ENCODE data around the gene PHLDB2.
A peak's percentile ranks its signal among the peaks of the same experiment; 100 is the strongest.

The PHLDB2 gene

DNA sequence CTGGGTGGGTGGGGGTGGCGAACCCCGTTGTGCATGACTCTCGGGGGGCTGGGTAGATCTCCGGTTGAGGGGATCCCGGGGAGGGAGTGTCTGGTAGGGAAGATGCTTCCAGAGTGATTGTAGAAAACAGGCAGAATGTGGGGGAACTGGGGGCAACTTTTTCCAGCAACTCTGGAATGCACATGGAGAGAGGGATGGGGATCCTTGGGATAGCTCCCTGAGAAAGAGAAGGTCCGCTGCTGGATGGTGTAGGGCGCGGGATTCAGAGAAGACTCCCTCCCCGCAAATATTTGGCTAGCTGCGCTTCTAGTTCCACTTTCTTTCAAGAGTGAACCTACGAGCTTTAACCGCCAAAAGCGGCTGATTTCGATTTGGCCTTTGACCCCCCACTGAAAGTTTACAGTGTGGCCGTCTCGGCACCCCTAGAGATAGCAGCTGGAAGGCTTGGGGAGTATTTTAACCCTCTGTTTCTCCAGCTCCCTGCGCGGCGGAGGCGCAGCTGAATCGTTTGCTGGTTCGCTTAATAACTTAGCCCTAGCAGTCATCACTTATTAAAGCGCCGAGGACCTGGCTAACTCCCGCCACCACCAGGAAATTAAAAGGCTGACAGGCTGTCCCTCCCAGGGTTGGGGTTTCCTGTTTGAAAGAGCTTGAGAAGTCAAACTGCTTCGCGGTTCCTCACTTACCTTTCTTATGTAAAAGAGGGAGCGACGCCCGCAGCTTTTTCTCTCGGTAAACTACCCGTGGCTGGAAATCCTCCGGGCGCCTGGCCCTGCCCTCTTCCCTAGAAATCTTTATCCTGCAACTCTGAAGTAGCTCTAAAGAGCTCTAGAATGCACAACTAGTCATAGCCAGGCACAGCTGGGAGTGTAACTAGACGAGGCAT, 1.2 kb downstream of the PHLDB2 start:
- TF ChIP-seq CTCF (IDR thresholded peaks at IDR 0.05; ENCODE audit: insufficient read depth, low read length, missing control alignments), result peak; percentile 56
- POLR2A ChIA-PET, result interaction anchor here (0.6 to 1.8 kb wide), 20 partner anchors 9 to 266 kb away, joined by 3 to 14 read pairs (median 4); partner anchors contain the start of gene ABHD10
- CTCF ChIA-PET, result interaction anchor here (0.7 to 16.8 kb wide), 40 partner anchors 8 to 283 kb away, joined by 3 to 408 read pairs (median 4); partner anchors contain the start of gene ABHD10
- no peak for DNase-seq (ENCODE audit: low read depth, low spot score)
- H3K4me3 ChIP-seq (ENCODE audit: low read depth, low read length), result peak overlapping the region; percentile 81

GRCh38 chr3:111861391-111861790, 2.3 kb downstream of the PHLDB2 start:
- ChIA-PET CTCF (interaction anchor here (1.0 to 16.8 kb wide), 14 partner anchors 9 to 142 kb away, joined by 3 to 408 read pairs (median 4); partner anchors contain the start of gene ABHD10), POLR2A (interaction anchor here (0.9 to 1.3 kb wide), 4 partner anchors 13 to 147 kb away, joined by 3 to 5 read pairs (median 3); no protein-coding TSS in a partner anchor)
- H3K4me3 ChIP-seq (ENCODE audit: low read depth, low read length), result peak overlapping the region; percentile 81
- TF ChIP-seq CTCF (IDR thresholded peaks at IDR 0.05; ENCODE audit: insufficient read depth, low read length, missing control alignments), result no peak
- DNase-seq (ENCODE audit: low read depth, low spot score), result no peak

DNA sequence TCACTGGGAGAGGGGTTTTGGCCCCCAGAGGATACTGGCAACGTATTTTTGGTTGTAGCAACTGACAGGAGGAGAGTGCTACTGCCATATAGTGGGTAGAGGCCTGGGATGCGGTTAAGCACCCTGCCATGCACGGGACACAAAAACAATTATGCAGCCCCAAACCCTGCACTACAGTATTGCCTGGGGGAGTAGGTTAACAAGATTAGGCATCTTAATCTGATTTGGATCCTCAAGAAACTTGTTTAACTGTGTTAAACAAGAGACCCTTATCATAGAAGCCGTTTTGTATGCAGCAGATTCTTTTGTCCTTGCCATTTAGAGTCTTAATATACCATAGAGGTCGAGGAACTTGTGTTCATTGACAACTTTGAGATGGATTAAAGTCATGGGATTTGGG, 3.4 kb downstream of the PHLDB2 start:
- DNase-seq (ENCODE audit: low read depth, low spot score), result no peak
- peak overlapping the region; percentile 81 for H3K4me3 ChIP-seq (ENCODE audit: low read depth, low read length)
- no peak for TF ChIP-seq CTCF (IDR thresholded peaks at IDR 0.05; ENCODE audit: insufficient read depth, low read length, missing control alignments)
- ChIA-PET CTCF (interaction anchor here (1.0 to 16.8 kb wide), 7 partner anchors 12 to 143 kb away, joined by 3 to 408 read pairs (median 4); no protein-coding TSS in a partner anchor), POLR2A (no interaction called here)

- peak overlapping the region; percentile 1; the same call in 1 of the 2 replicates for H3K4me3 ChIP-seq (ENCODE audit: low read depth, low read length)
- ChIA-PET CTCF (interaction anchor here (1.0 to 16.8 kb wide), 4 partner anchors 12 to 150 kb away, joined by 4 to 408 read pairs (median 82); no protein-coding TSS in a partner anchor), POLR2A (interaction anchor here (0.7 kb wide), 1 partner anchor 127 kb away, joined by 3 read pairs; no protein-coding TSS in a partner anchor)
- TF ChIP-seq CTCF (IDR thresholded peaks at IDR 0.05; ENCODE audit: insufficient read depth, low read length, missing control alignments), result no peak
- no peak for DNase-seq (ENCODE audit: low read depth, low spot score)
These were observed 3.9 kb downstream of the PHLDB2 start for GRCh38 chr3:111862974-111863373.

- TF ChIP-seq CTCF (IDR thresholded peaks at IDR 0.05; ENCODE audit: insufficient read depth, low read length, missing control alignments), result no peak
- ChIA-PET CTCF (interaction anchor here (0.6 to 16.8 kb wide), 26 partner anchors 8 to 232 kb away, joined by 3 to 408 read pairs (median 3); no protein-coding TSS in a partner anchor), POLR2A (interaction anchor here (0.7 to 1.4 kb wide), 2 partner anchors 61 to 112 kb away, joined by 3 to 5 read pairs; no protein-coding TSS in a partner anchor)
- no peak overlapping the region for H3K4me3 ChIP-seq (ENCODE audit: low read depth, low read length)
- no peak for DNase-seq (ENCODE audit: low read depth, low spot score)
These were observed 5.1 kb downstream of the PHLDB2 start for GRCh38 chr3:111863942-111864694.

Data from AG04449 (cell line).